Measurements from ENCODE around the gene TCF12.

- TF ChIP-seq, protein P1, sequence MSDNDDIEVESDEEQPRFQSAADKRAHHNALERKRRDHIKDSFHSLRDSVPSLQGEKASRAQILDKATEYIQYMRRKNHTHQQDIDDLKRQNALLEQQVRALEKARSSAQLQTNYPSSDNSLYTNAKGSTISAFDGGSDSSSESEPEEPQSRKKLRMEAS (IDR thresholded peaks at IDR 0.05): no peak
- no peak for TF ChIP-seq EP300 (IDR thresholded peaks at IDR 0.05; ENCODE audit: borderline replicate concordance)
- TF ChIP-seq, protein P2, sequence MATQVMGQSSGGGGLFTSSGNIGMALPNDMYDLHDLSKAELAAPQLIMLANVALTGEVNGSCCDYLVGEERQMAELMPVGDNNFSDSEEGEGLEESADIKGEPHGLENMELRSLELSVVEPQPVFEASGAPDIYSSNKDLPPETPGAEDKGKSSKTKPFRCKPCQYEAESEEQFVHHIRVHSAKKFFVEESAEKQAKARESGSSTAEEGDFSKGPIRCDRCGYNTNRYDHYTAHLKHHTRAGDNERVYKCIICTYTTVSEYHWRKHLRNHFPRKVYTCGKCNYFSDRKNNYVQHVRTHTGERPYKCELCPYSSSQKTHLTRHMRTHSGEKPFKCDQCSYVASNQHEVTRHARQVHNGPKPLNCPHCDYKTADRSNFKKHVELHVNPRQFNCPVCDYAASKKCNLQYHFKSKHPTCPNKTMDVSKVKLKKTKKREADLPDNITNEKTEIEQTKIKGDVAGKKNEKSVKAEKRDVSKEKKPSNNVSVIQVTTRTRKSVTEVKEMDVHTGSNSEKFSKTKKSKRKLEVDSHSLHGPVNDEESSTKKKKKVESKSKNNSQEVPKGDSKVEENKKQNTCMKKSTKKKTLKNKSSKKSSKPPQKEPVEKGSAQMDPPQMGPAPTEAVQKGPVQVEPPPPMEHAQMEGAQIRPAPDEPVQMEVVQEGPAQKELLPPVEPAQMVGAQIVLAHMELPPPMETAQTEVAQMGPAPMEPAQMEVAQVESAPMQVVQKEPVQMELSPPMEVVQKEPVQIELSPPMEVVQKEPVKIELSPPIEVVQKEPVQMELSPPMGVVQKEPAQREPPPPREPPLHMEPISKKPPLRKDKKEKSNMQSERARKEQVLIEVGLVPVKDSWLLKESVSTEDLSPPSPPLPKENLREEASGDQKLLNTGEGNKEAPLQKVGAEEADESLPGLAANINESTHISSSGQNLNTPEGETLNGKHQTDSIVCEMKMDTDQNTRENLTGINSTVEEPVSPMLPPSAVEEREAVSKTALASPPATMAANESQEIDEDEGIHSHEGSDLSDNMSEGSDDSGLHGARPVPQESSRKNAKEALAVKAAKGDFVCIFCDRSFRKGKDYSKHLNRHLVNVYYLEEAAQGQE (IDR thresholded peaks at IDR 0.05; ENCODE audit: low read depth): no peak
- no peak for TF ChIP-seq CEBPB (IDR thresholded peaks at IDR 0.05)
- no peak for TF ChIP-seq TEAD4 (IDR thresholded peaks at IDR 0.05)
- TF ChIP-seq CREB1 (IDR thresholded peaks at IDR 0.05; ENCODE audit: low read depth): no peak
These were observed 192.6 kb downstream of the TCF12 start for GRCh38 chr15:57111002-57111401.
